ENCODE data around the gene CACNA1I. TPM values are rescaled to one million over a fixed set of nuclear protein-coding genes. Genes with fewer than 3 reads are reported as not detected.

Gene CACNA1I
- total RNA-seq, 1 donor from 2014 or later: 0.11 TPM

- H3K4me1 Mint-ChIP-seq (ENCODE audit: low read depth, unreplicated experiment): peaks cover 2% of the 10 kb centered on the region
- Histone ChIP-seq H3K9me3 (ENCODE audit: insufficient read depth, low read depth, low read length) (no peaks in the 10 kb centered on the region), H4K20me1 (ENCODE audit: insufficient read depth, low read length) (no peaks in the 10 kb centered on the region), H3K79me2 (ENCODE audit: insufficient read depth, low read length) (no peaks in the 10 kb centered on the region), H3K4me2 (ENCODE audit: low read length) (no peak overlapping the region), H3K36me3 (ENCODE audit: insufficient read depth, low read length) (no peaks in the 10 kb centered on the region), H3K9ac (ENCODE audit: low read length) (no peak overlapping the region), H2AFZ (ENCODE audit: low read depth, low read length) (no peak overlapping the region), H3K27ac (ENCODE audit: low read depth, low read length) (no peak overlapping the region), H3K4me1 (ENCODE audit: insufficient read depth, low read length) (no peaks in the 10 kb centered on the region), H3K27me3 (ENCODE audit: insufficient read depth, low read length) (peaks cover 14% of the 10 kb centered on the region), H3K4me3 (ENCODE audit: insufficient read depth, low read depth, low read length) (no peak overlapping the region)
- no peak overlapping the region for H3K4me3 Mint-ChIP-seq (ENCODE audit: unreplicated experiment)
- no peak overlapping the region for H3K27ac Mint-ChIP-seq (ENCODE audit: unreplicated experiment)
- DNase-seq (ENCODE audit: low read depth): no peak
- H3K27me3 Mint-ChIP-seq (ENCODE audit: low read depth, unreplicated experiment): peaks cover 54% of the 10 kb centered on the region
- no peak for FAIRE-seq
- no peaks in the 10 kb centered on the region for H3K36me3 Mint-ChIP-seq (ENCODE audit: low read depth, unreplicated experiment)
- H3K9me3 Mint-ChIP-seq (ENCODE audit: unreplicated experiment): peaks cover 5% of the 10 kb centered on the region
- no peak for TF ChIP-seq CTCF (IDR thresholded peaks at IDR 0.05; ENCODE audit: insufficient read depth, low read depth, low read length)
- TF ChIP-seq EZH2 (IDR thresholded peaks at IDR 0.05; ENCODE audit: insufficient read depth, low read length): no peak
Observed at GRCh38 chr22:39653787-39654077, 83.2 kb downstream of the CACNA1I start.

- Histone ChIP-seq H3K27ac (ENCODE audit: low read depth, low read length) (no peak overlapping the region), H2AFZ (ENCODE audit: low read depth, low read length) (no peak overlapping the region), H4K20me1 (ENCODE audit: insufficient read depth, low read length) (no peaks in the 10 kb centered on the region), H3K9me3 (ENCODE audit: insufficient read depth, low read depth, low read length) (no peaks in the 10 kb centered on the region), H3K4me3 (ENCODE audit: insufficient read depth, low read depth, low read length) (no peak overlapping the region), H3K4me1 (ENCODE audit: insufficient read depth, low read length) (no peaks in the 10 kb centered on the region), H3K4me2 (ENCODE audit: low read length) (no peak overlapping the region), H3K79me2 (ENCODE audit: insufficient read depth, low read length) (no peaks in the 10 kb centered on the region), H3K9ac (ENCODE audit: low read length) (no peak overlapping the region), H3K27me3 (ENCODE audit: insufficient read depth, low read length) (peaks cover 14% of the 10 kb centered on the region), H3K36me3 (ENCODE audit: insufficient read depth, low read length) (no peaks in the 10 kb centered on the region)
- FAIRE-seq (no peak), DNase-seq (ENCODE audit: low read depth) (no peak)
- Mint-ChIP-seq H3K27ac (ENCODE audit: unreplicated experiment) (peak overlapping the region; percentile 41), H3K36me3 (ENCODE audit: low read depth, unreplicated experiment) (no peaks in the 10 kb centered on the region), H3K4me3 (ENCODE audit: unreplicated experiment) (no peak overlapping the region), H3K27me3 (ENCODE audit: low read depth, unreplicated experiment) (peaks cover 58% of the 10 kb centered on the region), H3K9me3 (ENCODE audit: unreplicated experiment) (peaks cover 5% of the 10 kb centered on the region), H3K4me1 (ENCODE audit: low read depth, unreplicated experiment) (peaks cover 2% of the 10 kb centered on the region)
- TF ChIP-seq CTCF (IDR thresholded peaks at IDR 0.05; ENCODE audit: insufficient read depth, low read depth, low read length) (no peak), EZH2 (IDR thresholded peaks at IDR 0.05; ENCODE audit: insufficient read depth, low read length) (no peak)
Observed at GRCh38 chr22:39654131-39654926, 83.8 kb downstream of the CACNA1I start.

- Mint-ChIP-seq H3K9me3 (ENCODE audit: unreplicated experiment) (peaks cover 5% of the 10 kb centered on the region), H3K36me3 (ENCODE audit: low read depth, unreplicated experiment) (peaks cover 1% of the 10 kb centered on the region), H3K27me3 (ENCODE audit: low read depth, unreplicated experiment) (peaks cover 62% of the 10 kb centered on the region), H3K4me3 (ENCODE audit: unreplicated experiment) (no peak overlapping the region), H3K27ac (ENCODE audit: unreplicated experiment) (peak overlapping the region; percentile 41), H3K4me1 (ENCODE audit: low read depth, unreplicated experiment) (peaks cover 2% of the 10 kb centered on the region)
- no peak for DNase-seq (ENCODE audit: low read depth)
- no peak for FAIRE-seq
- Histone ChIP-seq H3K27me3 (ENCODE audit: insufficient read depth, low read length) (peaks cover 14% of the 10 kb centered on the region), H3K9ac (ENCODE audit: low read length) (no peak overlapping the region), H3K4me3 (ENCODE audit: insufficient read depth, low read depth, low read length) (no peak overlapping the region), H3K4me2 (ENCODE audit: low read length) (no peak overlapping the region), H3K4me1 (ENCODE audit: insufficient read depth, low read length) (no peaks in the 10 kb centered on the region), H3K79me2 (ENCODE audit: insufficient read depth, low read length) (no peaks in the 10 kb centered on the region), H2AFZ (ENCODE audit: low read depth, low read length) (no peak overlapping the region), H4K20me1 (ENCODE audit: insufficient read depth, low read length) (no peaks in the 10 kb centered on the region), H3K9me3 (ENCODE audit: insufficient read depth, low read depth, low read length) (no peaks in the 10 kb centered on the region), H3K27ac (ENCODE audit: low read depth, low read length) (no peak overlapping the region), H3K36me3 (ENCODE audit: insufficient read depth, low read length) (no peaks in the 10 kb centered on the region)
- TF ChIP-seq EZH2 (IDR thresholded peaks at IDR 0.05; ENCODE audit: insufficient read depth, low read length): no peak
- no peak for TF ChIP-seq CTCF (IDR thresholded peaks at IDR 0.05; ENCODE audit: insufficient read depth, low read depth, low read length)
Observed at GRCh38 chr22:39655004-39655579, 84.5 kb downstream of the CACNA1I start.

All from astrocyte (in vitro differentiated cells and primary cell).